GM21737 (cell line): ENCODE measurements around the gene CHD2.
"Not testable (repeated sequence)": the region's sequence is repeated elsewhere in the genome, so short reads cannot be mapped to it uniquely, and the experiment has no call there.

Experiments used
- ATAC-seq: cut with Tn5 transposase; IDR thresholded peaks from one replicate; pipeline ENCODE4 v1.9.1; 2021; ENCODE audit warnings: mild to moderate bottlenecking, moderate library complexity; ENCODE audit not compliant: unreplicated experiment

CHD2 gene

DNA sequence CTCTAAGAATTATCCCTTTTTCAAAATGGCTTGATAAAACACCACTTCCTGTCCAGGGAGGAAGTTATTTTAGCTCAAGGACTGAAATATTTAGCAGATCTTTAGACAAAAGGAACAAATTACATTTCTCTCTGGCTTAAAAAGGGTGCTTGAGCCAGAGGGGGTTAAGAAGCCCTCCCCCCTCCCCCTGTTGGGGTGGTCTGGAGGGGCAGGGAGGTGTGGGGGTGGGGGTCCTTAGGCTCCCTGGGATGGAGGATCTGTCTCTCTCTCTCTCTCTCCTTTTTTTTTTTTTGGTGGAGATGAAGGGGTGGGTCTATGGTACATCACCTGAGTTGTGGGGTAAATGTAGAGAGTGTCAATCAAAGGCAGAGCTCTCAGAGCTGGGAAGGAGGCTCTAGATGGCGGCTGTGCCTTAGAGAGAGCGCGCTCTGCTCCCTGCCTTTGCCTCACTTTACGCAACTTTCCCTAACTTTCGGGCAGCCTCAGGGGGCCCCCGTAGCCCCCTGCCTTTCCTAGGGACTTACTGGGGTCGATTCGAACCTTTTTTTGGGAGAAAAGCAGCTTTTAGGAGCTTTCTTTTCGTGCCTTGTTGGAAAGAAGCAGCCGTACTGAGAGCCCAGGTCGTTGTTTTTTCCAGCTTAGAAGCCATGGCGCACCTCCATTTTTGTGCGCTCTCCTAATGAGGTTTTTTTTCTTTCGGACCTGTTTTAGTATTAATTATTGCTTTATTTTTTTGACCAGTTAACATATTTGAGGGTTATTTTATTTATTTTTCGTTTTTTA lies at the start of gene CHD2:
TSS of gene CHD2 (plus strand) at position 377 of the 783 bp plus-strand sequence. CDS start 914 bp downstream, outside the sequence.
- ATAC-seq: peak; percentile 63

DNA sequence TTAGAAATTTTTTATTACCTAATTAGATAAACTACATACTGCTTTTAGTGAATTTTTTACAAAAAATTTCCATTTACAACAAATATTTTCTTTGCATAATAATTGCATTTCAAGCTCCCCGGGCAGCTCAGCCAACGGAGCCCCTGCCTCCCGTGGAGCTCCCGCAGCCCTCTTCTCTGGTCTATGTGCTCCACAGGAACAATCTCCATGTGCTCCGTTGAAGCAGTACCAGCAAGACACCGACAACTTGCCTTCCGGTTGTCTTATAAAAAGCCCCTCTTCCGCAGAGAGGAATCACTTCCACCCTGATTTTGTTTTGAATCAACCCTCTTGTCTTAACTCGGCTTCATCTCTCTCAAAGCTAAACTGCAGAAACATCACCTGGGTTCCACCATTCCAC lies 46.9 kb upstream of the CHD2 start:
- no peak for ATAC-seq

DNA sequence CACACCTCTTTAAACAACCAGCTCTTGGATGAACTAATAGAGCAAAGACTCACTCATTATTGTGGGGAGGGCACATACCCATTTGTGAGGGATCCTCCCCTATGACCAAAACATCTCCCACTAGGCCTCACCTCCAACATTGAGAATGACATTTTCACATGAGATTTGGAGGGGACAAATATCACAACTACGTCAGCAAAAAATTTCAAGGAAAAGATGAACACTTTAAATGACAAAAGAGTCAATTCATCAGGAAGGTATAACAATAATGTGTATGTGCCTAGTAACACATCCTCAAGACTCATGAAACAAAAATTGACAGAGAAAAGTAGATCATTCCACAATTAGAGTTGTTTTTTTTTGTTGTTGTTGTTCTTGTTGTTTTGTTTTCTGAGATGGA lies 38.4 kb upstream of the CHD2 start:
- no peak for ATAC-seq

DNA sequence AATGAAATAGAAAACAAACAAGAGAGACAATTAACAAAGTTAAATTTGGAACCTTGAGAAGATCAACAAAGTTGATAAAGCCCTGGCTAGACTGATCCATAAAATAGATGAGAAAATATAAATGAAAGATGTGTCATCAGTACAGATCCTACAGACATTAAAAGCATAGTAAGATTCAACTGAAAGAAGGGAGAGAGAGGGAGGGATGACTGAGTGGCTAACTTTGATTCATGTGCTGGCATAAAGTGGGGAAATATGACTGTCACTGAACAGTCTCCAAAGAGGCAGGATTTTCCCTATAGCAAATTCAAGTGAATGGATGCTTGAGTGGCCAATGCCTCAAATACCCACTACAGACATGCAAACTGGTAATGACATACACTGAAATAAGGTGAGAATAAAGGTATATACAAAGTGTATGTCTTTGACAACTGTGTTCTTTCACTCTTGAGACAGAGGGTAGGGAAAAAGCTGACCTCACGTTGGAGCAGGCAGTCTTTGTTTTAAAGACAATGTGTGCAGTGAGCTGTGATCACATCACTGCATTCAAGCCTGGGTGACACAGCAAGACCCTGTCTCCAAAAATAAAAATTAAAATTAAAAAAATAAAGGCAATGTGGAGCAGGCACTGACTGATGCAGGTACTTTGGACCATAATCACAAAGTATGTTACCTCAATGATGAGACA lies 35.9 kb upstream of the CHD2 start:
- no peak for ATAC-seq

DNA sequence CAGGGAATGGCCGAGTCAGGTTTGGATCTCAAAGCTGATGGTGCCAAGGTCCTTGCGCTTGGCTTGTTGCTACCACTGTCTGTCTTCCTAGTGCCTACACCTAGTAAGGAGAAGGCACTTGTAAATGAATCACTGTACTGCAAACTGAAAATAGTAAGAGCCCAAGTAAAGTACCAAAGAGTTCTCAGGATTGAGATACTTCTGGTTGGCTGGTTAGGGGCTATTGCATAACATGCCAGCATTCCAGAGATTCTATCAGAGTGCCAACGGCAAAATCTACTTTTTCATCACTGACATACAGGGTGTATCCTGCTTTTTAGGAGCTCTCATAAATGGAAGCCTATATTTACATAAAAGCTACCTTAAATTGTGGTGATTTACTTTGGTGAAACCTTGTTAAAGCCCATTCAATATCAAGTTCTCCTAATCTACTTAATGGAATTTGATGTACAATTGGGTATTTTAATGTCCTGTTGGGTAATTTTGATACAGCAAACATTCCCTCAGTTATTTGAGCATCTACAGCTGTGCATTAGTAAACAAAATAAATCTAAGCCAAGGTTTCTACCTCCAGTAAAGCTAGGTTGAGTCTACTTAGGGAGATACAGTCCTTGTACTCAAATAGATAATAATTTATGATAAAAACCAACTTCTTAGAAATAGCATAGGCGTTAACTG lies 30.7 kb upstream of the CHD2 start:
- no peak for ATAC-seq

DNA sequence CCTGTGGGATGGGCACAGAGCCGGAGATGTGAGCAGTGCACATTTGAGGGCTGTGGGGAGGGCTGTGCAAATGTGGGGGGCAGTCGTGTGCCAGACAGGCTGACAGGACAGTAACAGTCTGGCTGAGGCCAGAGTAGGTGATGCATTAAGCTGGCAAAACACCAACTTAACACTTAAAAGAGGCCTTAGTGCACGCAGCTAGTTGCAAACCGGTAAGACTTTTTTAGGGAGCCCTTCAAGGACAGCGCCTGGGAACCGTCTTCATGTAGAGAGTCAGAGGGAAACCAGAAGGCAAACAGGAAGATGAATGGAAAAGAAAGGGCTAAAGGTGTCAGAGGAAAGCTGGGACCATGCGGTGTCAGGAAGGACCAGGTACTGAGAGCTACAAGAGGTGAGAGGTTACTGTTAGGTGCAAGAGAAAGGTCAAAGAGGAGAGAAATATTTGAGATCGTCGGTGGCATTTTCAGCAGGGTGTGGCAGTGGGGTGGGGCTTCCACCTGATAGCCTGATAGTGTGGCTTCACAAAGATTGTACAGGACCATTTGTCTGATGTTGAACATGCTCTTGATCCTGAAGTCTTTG lies 30.0 kb upstream of the CHD2 start:
- no peak for ATAC-seq

DNA sequence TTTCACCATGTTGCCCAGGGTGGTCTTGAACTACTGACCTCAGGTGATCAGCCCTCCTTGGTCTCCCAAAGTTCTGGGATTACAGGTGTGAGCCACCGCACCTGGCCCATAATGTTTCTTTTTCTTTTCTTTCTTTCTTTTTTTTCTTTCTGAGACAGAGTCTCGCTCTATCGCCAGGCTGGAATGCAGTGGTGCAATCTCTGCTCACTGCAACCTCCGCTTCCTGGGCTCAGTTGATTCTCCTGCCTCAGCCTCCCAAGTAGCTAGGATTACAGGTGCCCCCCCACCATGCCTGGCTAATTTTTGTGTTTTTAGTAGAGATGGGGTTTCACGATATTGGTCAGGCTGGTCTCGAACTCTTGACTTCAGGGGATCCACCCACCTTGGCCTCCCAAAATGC lies 27.2 kb upstream of the CHD2 start:
- not testable (repeated sequence) for ATAC-seq

DNA sequence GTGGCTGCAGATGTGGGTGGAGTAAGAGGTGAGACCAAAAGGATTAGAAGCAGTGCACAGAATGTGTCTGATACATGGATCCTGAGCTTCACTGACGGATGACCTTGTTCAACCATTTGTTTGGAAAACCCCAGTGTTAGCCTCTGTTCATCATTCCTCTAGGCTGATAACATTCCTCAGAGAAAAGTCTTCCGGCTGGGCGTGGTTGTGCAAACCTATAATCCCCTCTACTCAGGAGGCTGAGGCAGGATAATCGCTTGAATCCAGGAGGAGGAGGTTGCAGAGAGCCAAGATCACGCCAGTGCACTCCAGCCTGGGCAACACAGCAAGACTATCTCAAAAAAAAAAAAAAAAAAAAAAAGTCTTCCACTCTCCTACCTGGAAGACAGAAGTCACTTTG lies 23.1 kb upstream of the CHD2 start:
- no peak for ATAC-seq

DNA sequence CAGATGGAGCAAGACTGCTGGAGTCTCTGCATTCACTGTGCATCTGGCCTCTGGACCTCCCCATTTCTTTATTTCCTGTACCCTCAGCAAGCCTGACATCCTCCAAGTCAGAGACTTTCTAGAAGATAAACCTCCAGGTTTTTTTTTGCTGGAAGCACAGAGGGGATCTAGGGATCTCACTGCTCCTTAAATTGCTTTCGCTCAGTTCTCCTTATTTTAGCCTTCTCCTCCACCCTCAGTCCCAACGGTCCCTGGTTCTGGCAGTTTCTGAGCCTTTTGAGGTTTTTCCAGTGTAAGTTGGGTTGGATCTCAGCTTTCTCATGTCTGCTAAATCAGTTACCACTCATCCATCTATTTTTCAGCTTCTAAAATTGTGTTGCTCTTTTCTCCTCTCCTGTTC lies 22.7 kb upstream of the CHD2 start:
- no peak for ATAC-seq

DNA sequence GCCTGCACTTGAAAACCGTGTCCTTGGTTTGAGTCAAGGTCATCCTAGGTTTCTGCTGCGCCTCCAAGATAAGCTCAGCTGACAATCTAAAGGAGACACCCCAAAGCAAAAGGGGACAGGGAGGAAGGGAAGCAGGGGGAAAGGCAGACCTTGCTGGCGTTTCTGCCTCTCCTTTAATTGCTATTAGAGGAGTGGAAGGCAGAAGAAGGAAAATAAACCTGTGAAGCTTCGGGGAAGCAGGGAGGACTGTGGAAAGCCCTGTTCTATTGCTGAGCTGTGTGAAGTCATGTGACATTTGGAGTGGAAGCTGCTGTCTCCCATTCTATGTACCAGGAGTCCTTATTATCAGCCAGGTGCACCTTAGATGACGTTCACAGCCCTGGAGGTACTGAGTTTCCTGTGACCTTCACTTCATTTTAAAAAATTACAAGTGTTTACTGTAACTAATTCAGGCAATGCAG lies 21.5 kb upstream of the CHD2 start:
- no peak for ATAC-seq

DNA sequence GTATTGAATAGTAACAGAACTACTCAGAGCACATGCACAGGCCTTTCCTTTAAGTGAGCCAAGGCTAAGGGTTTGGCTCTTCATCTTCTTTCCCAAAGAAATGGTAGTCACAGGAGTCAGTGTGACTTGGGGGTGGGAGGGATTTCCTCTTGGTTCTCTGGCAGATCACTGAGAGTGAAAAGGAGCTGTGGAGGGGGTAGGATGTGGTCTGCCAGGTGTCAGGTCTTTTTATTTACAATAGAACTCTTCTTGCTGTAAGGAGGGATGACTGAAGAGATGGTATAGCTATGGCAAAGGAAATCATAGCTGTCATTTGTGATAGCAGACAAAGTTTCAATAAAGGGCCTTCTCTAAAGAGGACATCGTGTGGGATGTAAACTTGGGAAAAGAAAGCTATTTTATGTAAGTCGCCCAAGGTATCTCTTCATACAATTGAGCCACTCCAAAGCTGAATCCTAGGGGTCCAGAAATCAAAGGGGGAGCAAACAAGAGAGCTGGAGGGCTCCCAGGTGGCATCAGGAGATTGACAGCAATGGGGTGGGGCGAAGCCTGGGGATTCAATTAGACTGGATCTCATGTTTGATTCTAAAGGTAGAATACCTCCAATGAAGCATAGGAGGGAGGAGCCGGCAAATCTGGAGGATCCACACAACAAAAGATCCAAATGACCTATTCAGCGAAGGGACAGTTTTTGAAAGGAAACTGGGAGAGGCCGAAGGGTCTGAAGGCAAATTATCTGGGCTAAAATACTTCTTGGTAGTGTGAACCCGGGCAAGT lies 20.0 kb upstream of the CHD2 start:
- no peak for ATAC-seq

DNA sequence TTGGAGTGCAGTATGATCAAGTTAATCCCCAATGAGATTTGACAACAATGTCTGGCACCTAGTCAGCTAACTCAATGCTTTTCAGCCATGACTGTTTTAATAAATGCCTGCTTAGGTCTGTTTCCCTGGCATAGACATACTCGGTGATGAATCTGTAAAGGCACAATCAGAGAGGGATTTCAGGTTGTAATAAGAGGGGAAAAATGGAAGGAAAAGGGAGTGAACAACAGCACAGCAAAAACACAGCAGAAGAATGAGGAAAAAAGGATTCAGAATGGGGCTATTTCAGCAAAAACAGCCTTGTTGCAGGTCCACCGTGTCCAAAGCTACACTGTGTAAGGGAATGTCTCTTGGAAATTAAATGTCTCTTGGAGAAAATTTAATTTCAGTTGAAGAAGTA lies 19.3 kb upstream of the CHD2 start:
- no peak for ATAC-seq

DNA sequence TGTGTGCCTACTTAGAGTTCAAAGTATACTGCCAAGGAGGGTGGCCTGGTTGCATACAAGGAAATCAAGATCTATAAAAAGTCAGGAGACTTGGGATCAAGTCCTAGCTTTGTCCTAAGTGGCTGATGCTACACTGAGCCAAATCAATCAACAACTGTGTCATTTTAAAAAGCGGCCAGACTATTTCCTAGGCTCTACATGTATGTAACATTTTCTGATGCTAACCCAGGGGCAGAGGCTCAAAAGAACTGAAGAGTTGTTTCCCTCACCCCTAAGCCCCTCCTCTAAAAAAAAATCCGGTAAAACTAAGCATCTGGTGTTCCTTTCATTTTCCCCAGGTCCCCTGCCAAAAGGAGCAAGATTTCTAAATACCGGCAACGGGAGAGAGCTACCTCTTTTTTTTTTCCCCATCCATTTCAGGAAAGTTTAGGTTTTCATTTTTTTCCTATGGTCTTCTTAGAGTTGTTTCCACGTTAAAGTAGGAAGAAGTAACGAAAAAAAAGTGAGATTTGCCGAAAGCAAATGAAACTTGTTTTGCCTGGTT lies 18.8 kb upstream of the CHD2 start:
- no peak for ATAC-seq

DNA sequence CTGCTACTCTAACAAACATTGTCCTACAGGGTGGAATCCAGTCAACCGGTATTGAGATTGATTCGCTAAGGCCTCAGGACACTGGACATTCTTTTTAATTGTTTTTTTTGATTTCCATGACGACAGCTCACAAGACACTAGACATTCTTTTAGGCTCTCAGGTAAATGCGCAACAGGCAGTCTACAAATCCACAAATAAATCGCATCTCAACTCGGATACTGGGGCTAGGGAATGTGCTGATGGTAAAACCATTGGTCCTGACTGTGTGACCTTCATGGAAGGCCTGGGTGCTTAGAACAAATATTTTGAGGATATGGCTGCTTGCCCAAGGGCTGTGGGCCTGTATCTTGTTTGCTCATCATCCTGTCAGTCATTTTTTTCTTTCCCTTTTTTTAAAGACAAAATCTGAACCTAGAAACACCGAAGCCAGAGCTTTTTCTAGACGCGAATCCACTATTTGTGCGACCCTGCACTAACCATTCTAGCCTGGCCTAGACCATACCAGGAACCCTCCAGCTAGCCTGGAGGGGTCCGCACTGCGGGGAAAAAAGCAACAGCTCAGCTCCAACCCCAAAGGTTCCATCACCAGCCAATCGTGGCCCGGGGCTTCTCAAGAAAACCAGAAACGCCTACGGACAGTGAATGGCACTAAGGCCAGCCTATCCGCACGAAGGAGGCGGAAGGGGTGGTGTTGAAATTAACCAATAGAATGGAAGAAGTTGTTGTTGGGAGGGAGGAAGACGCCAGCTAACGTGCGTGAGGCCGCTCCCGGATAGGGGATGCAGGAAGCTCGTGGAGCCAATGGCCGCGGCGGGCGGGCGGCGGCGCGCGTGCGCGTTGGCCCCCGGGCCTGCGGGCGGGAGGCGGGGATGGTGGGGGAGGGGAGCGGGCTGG lies 18.1 kb upstream of the CHD2 start:
- peak; percentile 96 for ATAC-seq

DNA sequence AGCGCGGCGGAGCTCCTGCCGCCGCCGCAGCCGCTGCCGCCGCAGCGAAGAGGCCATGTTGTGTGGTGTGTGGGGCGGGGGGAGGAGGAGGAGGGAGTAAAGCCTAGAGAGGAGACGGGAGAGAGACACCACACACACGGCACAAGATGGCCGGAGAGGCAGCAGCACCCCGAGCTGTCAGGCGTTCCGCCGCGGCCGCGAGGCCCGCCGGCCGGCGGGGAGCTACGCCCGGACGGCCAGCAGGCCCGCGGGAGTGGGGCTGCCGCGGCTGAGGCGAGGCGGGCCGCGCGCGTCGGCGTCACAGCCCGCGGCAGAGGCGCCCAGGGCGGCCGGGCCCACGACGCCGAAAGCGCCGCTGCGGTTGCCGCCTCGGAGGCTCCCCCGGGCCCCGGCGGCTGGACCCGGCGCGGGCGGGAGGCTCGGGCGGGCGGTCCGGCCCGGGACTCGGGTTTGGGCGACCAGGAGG lies 17.4 kb upstream of the CHD2 start:
- ATAC-seq: peak; percentile 58

DNA sequence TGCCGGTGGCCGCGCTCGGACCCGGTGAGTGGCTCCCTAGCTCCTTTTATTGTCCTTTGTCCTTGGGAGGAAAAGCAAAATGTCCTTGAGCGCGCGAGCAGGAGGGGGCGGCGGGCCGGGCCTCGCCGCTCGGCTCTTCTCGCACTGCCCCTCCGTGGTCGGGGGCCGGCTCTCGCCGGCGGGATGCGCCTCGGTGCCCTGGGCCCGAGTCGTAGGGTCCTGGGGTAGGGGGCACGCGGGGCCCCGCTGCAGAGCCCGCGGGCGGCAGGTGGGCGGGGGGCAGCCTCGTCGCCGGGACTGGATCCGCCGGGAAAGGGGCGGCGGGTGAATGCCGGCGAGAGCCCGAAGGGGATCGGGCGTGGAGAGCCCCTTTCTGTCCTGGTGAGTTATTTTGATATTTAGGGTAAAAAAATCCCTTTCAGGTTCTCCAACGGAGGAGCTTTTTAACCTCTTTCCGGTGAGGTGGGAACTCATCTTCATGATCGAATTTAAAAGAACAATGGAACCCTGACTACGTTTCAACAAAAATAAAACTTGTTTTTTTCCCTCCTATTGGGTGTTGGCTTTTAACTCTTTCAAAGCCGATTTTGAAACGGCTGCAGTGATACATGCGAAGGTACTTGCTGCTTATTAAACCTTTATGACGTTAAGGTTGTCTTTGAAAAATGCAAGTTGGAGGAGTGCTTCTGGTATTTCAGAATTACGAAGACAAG lies 16.8 kb upstream of the CHD2 start:
- peak; percentile 4 for ATAC-seq

DNA sequence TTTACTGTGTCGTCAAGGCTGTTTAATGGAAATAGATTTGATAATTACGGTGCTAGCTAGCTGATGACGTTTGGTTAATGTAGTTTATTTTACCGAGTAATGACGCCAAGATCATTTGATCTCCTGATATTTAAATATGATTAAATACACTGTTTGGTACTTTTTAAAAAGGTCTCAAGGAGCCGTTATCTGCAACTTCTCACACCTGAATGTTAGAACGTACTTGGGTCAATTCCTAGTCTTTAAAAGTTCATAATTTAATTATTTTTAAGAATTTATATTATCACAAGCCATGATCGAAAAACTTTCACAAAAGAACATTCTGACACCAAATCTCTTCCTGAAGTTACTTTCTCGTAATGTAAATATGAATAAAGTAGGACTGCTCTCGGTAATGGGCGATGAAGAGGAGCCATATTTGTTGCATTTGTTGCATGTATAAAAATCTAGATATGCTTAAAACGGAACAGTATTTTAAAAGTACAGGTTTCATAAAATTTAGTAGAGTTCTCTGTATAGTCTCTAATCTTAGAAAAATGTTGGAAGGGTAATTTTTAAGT lies 16.2 kb upstream of the CHD2 start:
- no peak for ATAC-seq
